HepG2 (cell line): ENCODE results near the gene TMEM198. TPM values are rescaled to one million over a fixed set of nuclear protein-coding genes. Genes with fewer than 3 reads are reported as not detected.
A peak's percentile ranks its signal among the peaks of the same experiment; 100 is the strongest.

Source experiments
- ARNTL ChIP-seq: sonication (generic); formaldehyde crosslinking; IDR thresholded peaks from 2 replicates; pipeline ENCODE4 v1.4.0; 2020; ENCODE audit warnings: mild to moderate bottlenecking, missing genetic modification reagents
- CBX1 ChIP-seq: IDR thresholded peaks from one replicate; pipeline ENCODE4 v1.6.1; 2016; ENCODE audit warnings: antibody characterized with exemption, low read depth
- ELF3 ChIP-seq: IDR thresholded peaks from 2 replicates; pipeline ENCODE4 v1.6.1; 2016; ENCODE audit warnings: missing genetic modification reagents, missing compliant biosample characterization
- FOXJ3 ChIP-seq: sonication (generic); formaldehyde crosslinking; IDR thresholded peaks from 2 replicates; pipeline ENCODE4 v1.4.0; 2020; ENCODE audit warnings: missing genetic modification reagents, mild to moderate bottlenecking, borderline replicate concordance
- GMEB1 ChIP-seq: sonication (generic); formaldehyde crosslinking; IDR thresholded peaks from 2 replicates; pipeline ENCODE4 v1.5.1; 2020; ENCODE audit warnings: missing genetic modification reagents, mild to moderate bottlenecking, borderline replicate concordance
- RFXAP ChIP-seq: sonication (generic); formaldehyde crosslinking; IDR thresholded peaks from 2 replicates; pipeline ENCODE4 v1.4.0; 2020; ENCODE audit warnings: missing genetic modification reagents, borderline replicate concordance
- SKIL ChIP-seq: sonication (generic); formaldehyde crosslinking; IDR thresholded peaks from 2 replicates; pipeline ENCODE4 v1.8.0; 2022; ENCODE audit warnings: missing genetic modification reagents, mild to moderate bottlenecking, moderate library complexity, borderline replicate concordance
- TEAD2 ChIP-seq: sonication (generic); formaldehyde crosslinking; IDR thresholded peaks from 2 replicates; pipeline ENCODE4 v1.9.0; 2021; ENCODE audit warnings: missing genetic modification reagents
- ZBTB21 ChIP-seq: sonication (generic); formaldehyde crosslinking; IDR thresholded peaks from 2 replicates; pipeline ENCODE4 v1.4.0; 2020; ENCODE audit warnings: missing genetic modification reagents
- ZHX1 ChIP-seq: sonication (generic); formaldehyde crosslinking; IDR thresholded peaks from 2 replicates; pipeline ENCODE4 v1.8.1; 2022; ENCODE audit warnings: low read depth, mild to moderate bottlenecking, missing genetic modification reagents
- ZNF577 ChIP-seq: sonication (generic); formaldehyde crosslinking; IDR thresholded peaks from 2 replicates; pipeline ENCODE4 v1.4.0; 2020; ENCODE audit warnings: mild to moderate bottlenecking, low read depth, missing genetic modification reagents, borderline replicate concordance
- ZNF614 ChIP-seq: IDR thresholded peaks from 2 replicates; pipeline ENCODE4 v1.6.1; 2018; ENCODE audit warnings: missing biosample characterization, missing genetic modification reagents, inconsistent platforms, borderline replicate concordance
- ZNF768 ChIP-seq: sonication (generic); formaldehyde crosslinking; IDR thresholded peaks from 2 replicates; pipeline ENCODE4 v1.4.0; 2020; ENCODE audit warnings: missing genetic modification reagents
- polyA plus RNA-seq, 8 experiments: library from polyadenylated mRNA; depleted of rRNA in 3 of 8; stranded (reverse) in 7 of 8; unstranded in 1 of 8; fragments of >200 nt; fragmentation: Illumina TruSeq in 4 of 8; extraction: Trizol in 4 of 8; gene quantifications; 2 replicates each; pipeline versions ENCODE4 v1.2.1 to v1.2.3, GENCODE V29; 2011 to 2016; ENCODE audit warnings: low read depth in 4 of 8, missing spikeins in 1 of 8, mixed read lengths in 1 of 8; ENCODE audit not compliant: insufficient read depth in 1 of 8
- total RNA-seq, 5 experiments: library from RNA; depleted of rRNA; stranded (reverse); fragments of >200 nt; fragmentation: Illumina TruSeq; extraction: Trizol; gene quantifications; 2 replicates each; pipeline ENCODE4 v1.2.3, GENCODE V29; 2016; ENCODE audit warnings: low read depth in 1 of 5
- TF ChIP-seq, protein P1 (sequence below): sonication (generic); formaldehyde crosslinking; IDR thresholded peaks from 2 replicates; pipeline ENCODE4 v1.5.1; 2020; ENCODE audit warnings: mild to moderate bottlenecking, missing genetic modification reagents, moderate library complexity
- TF ChIP-seq, protein P2 (sequence below): sonication (generic); formaldehyde crosslinking; conservative IDR thresholded peaks from 2 replicates; pipeline ENCODE4 v1.4.0; 2020; ENCODE audit warnings: missing genetic modification reagents

TMEM198 gene
- total and polyA plus RNA-seq, 2 of the 13 experiments (the other 11 are each of a cell fraction or from before 2014, with no cell fraction given), result 17.3 to 23.5 TPM

DNA sequence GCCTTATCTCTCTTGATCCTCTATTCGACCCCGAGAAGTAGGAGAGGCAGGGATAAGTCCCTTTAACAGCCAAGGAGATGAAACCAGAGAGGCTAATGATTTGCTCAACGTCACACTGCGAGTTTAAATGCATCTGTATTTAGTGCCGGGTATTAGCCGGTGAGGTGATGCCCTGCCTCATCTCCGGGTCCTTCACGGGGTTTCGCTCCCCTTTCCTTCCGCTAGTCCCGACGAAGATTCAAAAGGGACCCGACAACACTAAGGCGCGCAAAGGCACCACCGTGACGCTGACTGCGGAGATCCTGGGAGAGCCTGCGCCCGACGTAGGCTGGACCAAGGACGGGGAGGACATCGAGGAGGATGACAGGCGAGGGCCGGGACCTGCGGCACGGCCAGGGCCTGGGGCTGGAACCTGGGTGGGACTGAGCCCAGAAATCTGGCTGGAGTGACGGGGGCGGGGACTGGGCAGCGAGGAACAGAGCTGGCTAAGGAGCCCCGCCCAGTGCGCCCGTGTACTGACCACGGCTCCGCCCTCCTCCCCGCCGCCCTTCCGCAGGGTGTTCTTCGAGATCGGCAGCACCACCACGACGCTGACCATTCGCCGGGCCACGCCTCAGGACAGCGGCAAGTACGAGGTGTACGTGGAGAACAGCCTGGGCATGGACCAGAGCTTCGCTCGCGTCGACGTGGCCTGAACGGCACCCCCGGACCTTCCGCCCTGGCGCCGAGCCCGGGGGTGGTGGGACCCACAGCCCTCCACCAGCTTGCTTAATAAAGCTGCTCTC is 46.1 kb upstream of the TMEM198 start (continued):
- TF ChIP-seq, protein P1, sequence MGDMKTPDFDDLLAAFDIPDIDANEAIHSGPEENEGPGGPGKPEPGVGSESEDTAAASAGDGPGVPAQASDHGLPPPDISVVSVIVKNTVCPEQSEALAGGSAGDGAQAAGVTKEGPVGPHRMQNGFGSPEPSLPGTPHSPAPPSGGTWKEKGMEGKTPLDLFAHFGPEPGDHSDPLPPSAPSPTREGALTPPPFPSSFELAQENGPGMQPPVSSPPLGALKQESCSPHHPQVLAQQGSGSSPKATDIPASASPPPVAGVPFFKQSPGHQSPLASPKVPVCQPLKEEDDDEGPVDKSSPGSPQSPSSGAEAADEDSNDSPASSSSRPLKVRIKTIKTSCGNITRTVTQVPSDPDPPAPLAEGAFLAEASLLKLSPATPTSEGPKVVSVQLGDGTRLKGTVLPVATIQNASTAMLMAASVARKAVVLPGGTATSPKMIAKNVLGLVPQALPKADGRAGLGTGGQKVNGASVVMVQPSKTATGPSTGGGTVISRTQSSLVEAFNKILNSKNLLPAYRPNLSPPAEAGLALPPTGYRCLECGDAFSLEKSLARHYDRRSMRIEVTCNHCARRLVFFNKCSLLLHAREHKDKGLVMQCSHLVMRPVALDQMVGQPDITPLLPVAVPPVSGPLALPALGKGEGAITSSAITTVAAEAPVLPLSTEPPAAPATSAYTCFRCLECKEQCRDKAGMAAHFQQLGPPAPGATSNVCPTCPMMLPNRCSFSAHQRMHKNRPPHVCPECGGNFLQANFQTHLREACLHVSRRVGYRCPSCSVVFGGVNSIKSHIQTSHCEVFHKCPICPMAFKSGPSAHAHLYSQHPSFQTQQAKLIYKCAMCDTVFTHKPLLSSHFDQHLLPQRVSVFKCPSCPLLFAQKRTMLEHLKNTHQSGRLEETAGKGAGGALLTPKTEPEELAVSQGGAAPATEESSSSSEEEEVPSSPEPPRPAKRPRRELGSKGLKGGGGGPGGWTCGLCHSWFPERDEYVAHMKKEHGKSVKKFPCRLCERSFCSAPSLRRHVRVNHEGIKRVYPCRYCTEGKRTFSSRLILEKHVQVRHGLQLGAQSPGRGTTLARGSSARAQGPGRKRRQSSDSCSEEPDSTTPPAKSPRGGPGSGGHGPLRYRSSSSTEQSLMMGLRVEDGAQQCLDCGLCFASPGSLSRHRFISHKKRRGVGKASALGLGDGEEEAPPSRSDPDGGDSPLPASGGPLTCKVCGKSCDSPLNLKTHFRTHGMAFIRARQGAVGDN (CRISPR knock-in tag), result peak; percentile 96
- TF ChIP-seq ZNF614 (CRISPR knock-in tag) (peak; percentile 57; the same call in 1 of the 2 replicates), ZNF577 (CRISPR knock-in tag) (no peak), ARNTL (CRISPR knock-in tag) (no peak; the same call in 1 of the 2 replicates), RFXAP (CRISPR knock-in tag) (0 out of 2 replicates have a peak, but pooled peaks have one; percentile 8), ELF3 (peak; percentile 42), ZBTB21 (CRISPR knock-in tag) (no peak), FOXJ3 (no peak), ZHX1 (CRISPR knock-in tag) (no peak), TEAD2 (CRISPR knock-in tag) (no peak), ZNF768 (CRISPR knock-in tag) (peak; percentile 91), CBX1 (no peak), SKIL (no peak; the same call in 1 of the 2 replicates), GMEB1 (CRISPR knock-in tag) (no peak)
- TF ChIP-seq, protein P2, sequence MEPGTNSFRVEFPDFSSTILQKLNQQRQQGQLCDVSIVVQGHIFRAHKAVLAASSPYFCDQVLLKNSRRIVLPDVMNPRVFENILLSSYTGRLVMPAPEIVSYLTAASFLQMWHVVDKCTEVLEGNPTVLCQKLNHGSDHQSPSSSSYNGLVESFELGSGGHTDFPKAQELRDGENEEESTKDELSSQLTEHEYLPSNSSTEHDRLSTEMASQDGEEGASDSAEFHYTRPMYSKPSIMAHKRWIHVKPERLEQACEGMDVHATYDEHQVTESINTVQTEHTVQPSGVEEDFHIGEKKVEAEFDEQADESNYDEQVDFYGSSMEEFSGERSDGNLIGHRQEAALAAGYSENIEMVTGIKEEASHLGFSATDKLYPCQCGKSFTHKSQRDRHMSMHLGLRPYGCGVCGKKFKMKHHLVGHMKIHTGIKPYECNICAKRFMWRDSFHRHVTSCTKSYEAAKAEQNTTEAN (CRISPR knock-in tag), result no peak
